Heart left ventricle (tissue), 13 donors: ENCODE results near the gene NAA38.

ENCODE experiments used
- POLR2A ChIP-seq, 2 donors: fragments of 450-650 bp; IDR thresholded peaks; one replicate each; pipeline ENCODE4 v1.6.1; 2017; ENCODE audit warnings: antibody characterized with exemption in 2 of 2, mild to moderate bottlenecking in 2 of 2, moderate library complexity in 2 of 2
- TF ChIP-seq, protein P1 (sequence below), 12 donors: fragments of 200-600 bp; sonication (generic) in 4 of 12; IDR thresholded peaks; one replicate each; pipeline versions ENCODE4 v1.5.0 to v1.8.0; 2018 to 2022; ENCODE audit warnings: antibody characterized with exemption in 12 of 12, mild to moderate bottlenecking in 5 of 12
- donor health status: ischemic (EF 13 %, LVEDD 7.1; RV severe dilation, severe dysfunction).
- donor health status: DM: no; HTN: yes; CAD: no.
- donor health status: DM: no; HTN: no; CAD: no.
- donor health status: ischemic (EF 25% LVEDD 6.9; RV normal size, moderate dysfunction).
- donor health status: ischemic (EF 25% LVEDD 5.7; RV mildly dilated, moderate dysfunction).
- donor health status: ischemic (EF 35%, LVEDD 5.7; RV mildly dilated, moderate dysfunction).
- donor health status: nonischemic (EF 11% LVEDD 7.7; RV severe dilation, severe dysfunction).
- donor health status: DM: yes; HTN: yes; CAD: no.
- donor health status: PGD.
- donor health status: ischemic (EF 29% LVEDD 5.4; RV normal size, mild dysfunction).
- donor health status: nonischemic (EF 23%, LVEDD 6.1; RV moderate dilation, normal function).

- no peak for TF ChIP-seq POLR2A (IDR thresholded peaks at IDR 0.05)
- TF ChIP-seq, protein P1, sequence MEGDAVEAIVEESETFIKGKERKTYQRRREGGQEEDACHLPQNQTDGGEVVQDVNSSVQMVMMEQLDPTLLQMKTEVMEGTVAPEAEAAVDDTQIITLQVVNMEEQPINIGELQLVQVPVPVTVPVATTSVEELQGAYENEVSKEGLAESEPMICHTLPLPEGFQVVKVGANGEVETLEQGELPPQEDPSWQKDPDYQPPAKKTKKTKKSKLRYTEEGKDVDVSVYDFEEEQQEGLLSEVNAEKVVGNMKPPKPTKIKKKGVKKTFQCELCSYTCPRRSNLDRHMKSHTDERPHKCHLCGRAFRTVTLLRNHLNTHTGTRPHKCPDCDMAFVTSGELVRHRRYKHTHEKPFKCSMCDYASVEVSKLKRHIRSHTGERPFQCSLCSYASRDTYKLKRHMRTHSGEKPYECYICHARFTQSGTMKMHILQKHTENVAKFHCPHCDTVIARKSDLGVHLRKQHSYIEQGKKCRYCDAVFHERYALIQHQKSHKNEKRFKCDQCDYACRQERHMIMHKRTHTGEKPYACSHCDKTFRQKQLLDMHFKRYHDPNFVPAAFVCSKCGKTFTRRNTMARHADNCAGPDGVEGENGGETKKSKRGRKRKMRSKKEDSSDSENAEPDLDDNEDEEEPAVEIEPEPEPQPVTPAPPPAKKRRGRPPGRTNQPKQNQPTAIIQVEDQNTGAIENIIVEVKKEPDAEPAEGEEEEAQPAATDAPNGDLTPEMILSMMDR (IDR thresholded peaks at IDR 0.05), result no peak
These were observed 39.7 kb upstream of the NAA38 start for GRCh38 chr17:7897090-7897489.
